Ovary (tissue), 9 donors: ENCODE data around the gene THRA. TPM values are rescaled to one million over a fixed set of nuclear protein-coding genes. Genes with fewer than 3 reads are reported as not detected.

Source experiments
- DNase-seq, 5 donors: peaks; one replicate each; pipeline ENCODE4 v3.0.0-alpha.2; 2019 to 2020
- H3K27ac ChIP-seq, 2 donors: fragments of 200-600 bp; one replicate each; pipeline versions ENCODE4 v1.5.1 to v1.8.0; 2019 to 2022
- H3K27me3 ChIP-seq: fragments of 200-600 bp; one replicate; pipeline ENCODE4 v1.8.0; 2022
- H3K36me3 ChIP-seq: fragments of 200-600 bp; sonication (generic); one replicate; pipeline ENCODE4 v1.5.1; 2019
- H3K4me1 ChIP-seq: one replicate; pipeline ENCODE4 v1.8.1; 2013; ENCODE audit warnings: mild to moderate bottlenecking, moderate library complexity; ENCODE audit not compliant: insufficient read depth
- H3K4me3 ChIP-seq: fragments of 200-600 bp; sonication (generic); one replicate; pipeline ENCODE4 v1.5.1; 2017
- H3K9me3 ChIP-seq, 2 donors: fragments of 200-600 bp in 1 of 2; sonication (generic) in 1 of 2; one replicate each; pipeline versions ENCODE4 v1.5.1 to v1.8.1; 2013 to 2019; ENCODE audit warnings: mild to moderate bottlenecking in 1 of 2, moderate library complexity in 1 of 2
- EP300 ChIP-seq: sonication (generic); formaldehyde crosslinking; IDR thresholded peaks from one replicate; pipeline ENCODE4 v1.6.1; 2017; ENCODE audit warnings: antibody characterized with exemption
- POLR2A ChIP-seq: fragments of 450-650 bp; IDR thresholded peaks from one replicate; pipeline ENCODE4 v1.6.1; 2017; ENCODE audit warnings: antibody characterized with exemption, mild to moderate bottlenecking, moderate library complexity
- WGBS, 3 donors: extraction: QIAGEN DNeasy Blood & Tissue Kit in 1 of 3; methylation state at CpG; one replicate each; pipeline versions ENCODE4 v1.1.5 to v1.1.7; 2013 to 2017; 5-methylcytosine and 5-hydroxymethylcytosine counted together
- intact Hi-C, 4 donors: fragments of 100-400 bp; cut with DNase I; formaldehyde crosslinking; loops; one replicate each; pipeline versions ENCODE4 v1.11.0 to v1.15.1; 2022 to 2023
- polyA plus RNA-seq, 2 donors: library from polyadenylated mRNA; stranded (reverse); fragments of 200-250 nt in 1 of 2; fragments of 350-450 nt in 1 of 2; fragmentation: Illumina TruSeq in 1 of 2; extraction: RNeasy Lipid Tissue Mini Kit (QIAGEN cat#74804) in 1 of 2; gene quantifications; one replicate each; pipeline ENCODE4 v1.2.3, GENCODE V29; 2013 to 2014
- total RNA-seq, 7 donors: library from RNA; depleted of rRNA in 2 of 7; stranded (reverse); fragments of >200 nt in 2 of 7; fragmentation: NEBNext Ultra II Directional in 3 of 7; extraction: Animal tissue kit (Norgen Biotek cat#: 25700) in 3 of 7; gene quantifications; one replicate each; pipeline versions ENCODE4 v1.1.0 to v1.2.4, GENCODE V29; 2016 to 2023
- TF ChIP-seq, protein P1 (sequence below), 3 donors: fragments of 450-650 bp in 2 of 3; fragments of 200-600 bp in 1 of 3; IDR thresholded peaks; one replicate each; pipeline versions ENCODE4 v1.5.1 to v1.8.0; 2016 to 2022; ENCODE audit warnings: antibody characterized with exemption in 3 of 3, mild to moderate bottlenecking in 1 of 3
- donor health status: DM: no; HTN: no; CAD: no; lungs with moderate emphysema.
- donor health status: DM: no; HTN: no; CAD: no.
- donor health status: Bipolar disorder and iron deficiency.
- donor health status: DM: yes; HTN: yes; CAD: no.
- donor health status: DM: no; HTN: no; CAD: no.
- donor health status: DM: yes; HTN: yes; CAD: no.

Gene THRA
- total and polyA plus RNA-seq, 9 donors, result 51.4 to 129 (median 87.2) TPM

DNA sequence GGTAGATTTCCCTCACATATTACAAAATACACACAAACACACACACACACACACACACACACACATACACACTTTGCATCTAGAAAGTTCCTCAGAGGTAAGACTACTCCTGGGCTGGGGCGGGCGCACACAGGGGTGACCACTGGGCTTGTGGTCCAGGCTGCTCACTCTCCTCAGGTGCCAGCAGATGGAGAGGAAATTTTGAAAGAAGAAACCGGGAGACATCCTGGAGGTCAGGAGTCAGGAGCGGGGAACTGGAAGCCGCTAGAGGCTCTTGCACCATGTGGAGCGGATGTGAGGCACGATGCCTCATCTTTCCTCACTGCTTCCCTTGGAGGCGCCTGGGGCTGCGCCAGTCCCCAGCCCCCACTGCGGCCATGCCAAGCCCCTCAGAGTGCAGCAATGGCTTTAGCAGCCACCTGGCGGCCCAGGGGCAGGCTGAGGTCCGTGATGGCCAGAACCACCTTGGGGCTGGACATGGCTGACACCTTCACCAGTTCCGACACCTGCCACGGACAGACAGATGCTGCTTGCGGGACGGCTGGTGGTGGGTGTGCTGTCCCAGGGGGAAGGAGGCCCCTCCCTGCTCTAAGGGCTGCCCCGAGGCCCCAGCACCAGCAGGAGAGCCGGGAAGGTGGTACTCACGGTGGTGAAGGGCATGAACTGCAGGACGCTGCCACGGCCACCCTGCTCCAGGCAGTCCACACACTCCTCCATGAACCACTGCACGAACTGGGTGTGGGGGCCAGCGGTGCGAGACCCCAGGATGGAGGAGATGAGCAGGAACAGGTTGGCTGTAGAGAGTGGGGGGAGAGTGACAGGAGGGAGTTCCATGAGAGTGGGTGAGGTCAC, 43.4 kb upstream of the THRA start:
- no peak overlapping the region for H3K4me3 ChIP-seq
- intact Hi-C loops, result loop anchor here in 3 of 4 donors (5.0 to 10.0 kb wide), 4 partner anchors 93 to 275 kb away; no protein-coding TSS in a partner anchor
- H3K27me3 ChIP-seq, result no peaks in the 10 kb centered on the region
- H3K9me3 ChIP-seq, result no peaks in the 10 kb centered on the region
- TF ChIP-seq EP300, result no peak
- TF ChIP-seq, protein P1, sequence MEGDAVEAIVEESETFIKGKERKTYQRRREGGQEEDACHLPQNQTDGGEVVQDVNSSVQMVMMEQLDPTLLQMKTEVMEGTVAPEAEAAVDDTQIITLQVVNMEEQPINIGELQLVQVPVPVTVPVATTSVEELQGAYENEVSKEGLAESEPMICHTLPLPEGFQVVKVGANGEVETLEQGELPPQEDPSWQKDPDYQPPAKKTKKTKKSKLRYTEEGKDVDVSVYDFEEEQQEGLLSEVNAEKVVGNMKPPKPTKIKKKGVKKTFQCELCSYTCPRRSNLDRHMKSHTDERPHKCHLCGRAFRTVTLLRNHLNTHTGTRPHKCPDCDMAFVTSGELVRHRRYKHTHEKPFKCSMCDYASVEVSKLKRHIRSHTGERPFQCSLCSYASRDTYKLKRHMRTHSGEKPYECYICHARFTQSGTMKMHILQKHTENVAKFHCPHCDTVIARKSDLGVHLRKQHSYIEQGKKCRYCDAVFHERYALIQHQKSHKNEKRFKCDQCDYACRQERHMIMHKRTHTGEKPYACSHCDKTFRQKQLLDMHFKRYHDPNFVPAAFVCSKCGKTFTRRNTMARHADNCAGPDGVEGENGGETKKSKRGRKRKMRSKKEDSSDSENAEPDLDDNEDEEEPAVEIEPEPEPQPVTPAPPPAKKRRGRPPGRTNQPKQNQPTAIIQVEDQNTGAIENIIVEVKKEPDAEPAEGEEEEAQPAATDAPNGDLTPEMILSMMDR (IDR thresholded peaks at IDR 0.05), result no peak
- no peak for TF ChIP-seq POLR2A
- peak overlapping the region in 1 of 2 donors; percentile 51 for H3K27ac ChIP-seq
- no peaks in the 10 kb centered on the region for H3K36me3 ChIP-seq
- H3K4me1 ChIP-seq, result peaks cover 23% of the 10 kb centered on the region
- 61 to 66% (median 64%) methylated on average over 24 of the region's 24 CpGs for WGBS, 3 donors
- DNase-seq, result peak in 3 of 5 donors; percentile 60 to 65 (median 63)

DNA sequence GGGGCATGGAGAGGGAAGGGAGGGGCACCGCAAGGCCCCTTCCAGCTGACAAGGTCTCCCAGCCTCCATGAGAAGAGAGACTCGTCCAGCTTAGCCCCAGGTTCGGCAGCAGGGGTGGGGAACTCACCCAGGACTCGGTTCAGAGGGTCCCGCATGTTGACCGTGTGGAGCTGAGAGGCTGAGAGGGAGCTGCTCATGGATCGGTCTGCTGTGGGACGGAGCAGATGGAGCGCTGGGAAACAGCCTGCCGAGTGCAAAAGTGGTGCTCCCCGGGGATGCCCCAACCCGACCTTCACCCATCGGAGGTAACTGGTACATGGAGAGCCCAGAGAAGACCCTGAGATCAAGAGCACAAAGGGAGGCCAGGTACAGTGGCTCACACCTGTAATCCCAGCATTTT, 42.6 kb upstream of the THRA start:
- H3K4me3 ChIP-seq, result no peak overlapping the region
- H3K36me3 ChIP-seq, result no peaks in the 10 kb centered on the region
- no peaks in the 10 kb centered on the region for H3K9me3 ChIP-seq
- DNase-seq, result no peak
- no peak for TF ChIP-seq POLR2A
- TF ChIP-seq, protein P1 (IDR thresholded peaks at IDR 0.05), result no peak
- no peak for TF ChIP-seq EP300
- H3K27ac ChIP-seq, result no peak overlapping the region
- H3K27me3 ChIP-seq, result no peaks in the 10 kb centered on the region
- WGBS, 3 donors, result 83 to 89% (median 84%) methylated on average over 13 of the region's 13 CpGs
- peaks cover 23% of the 10 kb centered on the region for H3K4me1 ChIP-seq
- intact Hi-C loops, result loop anchor here in 1 of 4 donors (5.0 kb wide), 1 partner anchor 147 kb away; no protein-coding TSS in a partner anchor

DNA sequence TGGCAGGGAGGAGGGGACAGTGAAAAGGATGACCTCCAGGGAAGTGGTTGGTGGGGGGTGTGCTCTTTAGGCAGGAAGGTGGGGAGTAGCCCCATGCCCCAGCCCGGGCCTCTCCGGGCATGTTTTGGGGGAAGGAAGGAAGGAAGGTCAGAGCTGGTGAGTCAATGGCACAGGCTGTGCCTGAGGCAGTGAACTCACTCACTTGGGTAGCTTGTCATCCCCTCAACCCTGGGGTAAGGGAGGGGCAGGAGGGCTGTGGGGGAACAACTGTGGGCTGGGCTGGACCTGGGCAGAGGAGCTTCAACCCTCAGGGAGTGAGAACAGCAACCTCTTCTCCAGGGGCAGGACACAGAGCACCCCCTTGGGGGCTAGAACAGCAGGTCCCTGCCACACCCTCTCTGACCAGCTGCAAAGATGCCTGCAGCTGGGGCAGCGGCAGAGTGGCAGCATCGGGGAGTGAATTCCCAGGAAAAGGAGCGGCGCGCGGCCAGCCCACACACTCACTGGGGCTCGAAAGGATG, 41.3 kb upstream of the THRA start:
- H3K4me1 ChIP-seq, result peaks cover 23% of the 10 kb centered on the region
- intact Hi-C loops, result loop anchor here in 1 of 4 donors (5.0 kb wide), 1 partner anchor 146 kb away; no protein-coding TSS in a partner anchor
- no peaks in the 10 kb centered on the region for H3K36me3 ChIP-seq
- H3K4me3 ChIP-seq, result no peak overlapping the region
- 34 to 61% (median 39%) methylated on average over 9 of the region's 9 CpGs for WGBS, 3 donors
- TF ChIP-seq EP300, result no peak
- no peak for TF ChIP-seq POLR2A
- TF ChIP-seq, protein P1 (IDR thresholded peaks at IDR 0.05), result no peak
- peak overlapping the region in 1 of 2 donors; percentile 41 for H3K27ac ChIP-seq
- peak in 2 of 5 donors; percentile 43 to 59 for DNase-seq
- H3K9me3 ChIP-seq, result no peaks in the 10 kb centered on the region
- H3K27me3 ChIP-seq, result no peaks in the 10 kb centered on the region

DNA sequence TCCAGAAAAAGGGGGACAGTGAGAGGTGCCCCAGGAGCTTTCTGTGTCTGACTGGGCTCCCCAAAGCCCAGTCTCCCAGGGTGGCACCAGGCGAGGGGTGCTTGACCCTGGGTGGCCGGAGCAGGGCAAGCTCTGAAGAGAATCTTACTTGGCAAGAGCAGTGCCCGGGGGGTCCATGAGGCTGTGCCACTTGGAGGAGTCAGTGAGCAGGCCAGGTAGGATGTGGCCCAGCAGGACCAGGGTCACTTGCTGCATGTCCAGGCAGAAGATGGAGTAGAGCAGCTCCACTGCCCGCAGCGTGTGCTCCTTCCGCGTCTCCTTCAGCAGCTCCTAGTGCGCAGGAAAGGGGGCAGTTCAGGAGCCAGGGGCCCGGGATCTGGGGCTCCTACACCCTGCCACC, 40.3 kb upstream of the THRA start:
- no peak for DNase-seq
- peaks cover 26% of the 10 kb centered on the region for H3K4me1 ChIP-seq
- no peaks in the 10 kb centered on the region for H3K27me3 ChIP-seq
- 89 to 94% (median 90%) methylated on average over 9 of the region's 9 CpGs for WGBS, 3 donors
- no peaks in the 10 kb centered on the region for H3K36me3 ChIP-seq
- no peak overlapping the region for H3K4me3 ChIP-seq
- H3K9me3 ChIP-seq, result no peaks in the 10 kb centered on the region
- TF ChIP-seq POLR2A, result no peak
- TF ChIP-seq, protein P1 (IDR thresholded peaks at IDR 0.05), result no peak
- TF ChIP-seq EP300, result no peak
- intact Hi-C loops, result loop anchor here in 1 of 4 donors (5.0 kb wide), 1 partner anchor 145 kb away; no protein-coding TSS in a partner anchor
- no peak overlapping the region for H3K27ac ChIP-seq
